Mesothelial cell of epicardium (in vitro differentiated cells): ENCODE results near the gene CRHR1. TPM values are rescaled to one million over a fixed set of nuclear protein-coding genes. Genes with fewer than 3 reads are reported as not detected.

Source experiments
- DNase-seq, 2 experiments: peaks; one replicate each; pipeline ENCODE4 v3.0.0; 2021; ENCODE audit warnings: low spot score in 2 of 2; ENCODE audit not compliant: unreplicated experiment in 2 of 2
- H3K27ac Mint-ChIP-seq: 2 replicates; pipeline ENCODE4 v1.8.0; 2021; ENCODE audit warnings: mixed read lengths
- H3K27me3 Mint-ChIP-seq: 2 replicates; pipeline ENCODE4 v1.8.0; 2021; ENCODE audit warnings: low read depth, mixed read lengths
- H3K36me3 Mint-ChIP-seq: 2 replicates; pipeline ENCODE4 v1.8.0; 2021; ENCODE audit warnings: mixed read lengths
- H3K4me1 Mint-ChIP-seq: 2 replicates; pipeline ENCODE4 v1.8.0; 2021; ENCODE audit warnings: mixed read lengths
- H3K4me3 Mint-ChIP-seq: 2 replicates; pipeline ENCODE4 v1.8.0; 2021; ENCODE audit warnings: mild to moderate bottlenecking, moderate library complexity, mixed read lengths
- H3K9me3 Mint-ChIP-seq: 2 replicates; pipeline ENCODE4 v1.8.0; 2021; ENCODE audit warnings: mixed read lengths
- CTCF ChIP-seq: fragments of 200-600 bp; sonication (generic); IDR thresholded peaks from one replicate; pipeline ENCODE4 v1.5.0; 2021; ENCODE audit warnings: antibody characterized with exemption; ENCODE audit not compliant: unreplicated experiment
- total RNA-seq: library from RNA; stranded (reverse); gene quantifications from 3 replicates; pipeline ENCODE4 v1.2.1, GENCODE V29; 2021

CRHR1 gene
- total RNA-seq, 1 donor from 2014 or later = 0.36 TPM

- no peak overlapping the region for H3K4me3 Mint-ChIP-seq
- H3K4me1 Mint-ChIP-seq = peaks cover 11% of the 10 kb centered on the region
- no peaks in the 10 kb centered on the region for H3K9me3 Mint-ChIP-seq
- peaks cover 95% of the 10 kb centered on the region for H3K27me3 Mint-ChIP-seq
- H3K36me3 Mint-ChIP-seq = no peaks in the 10 kb centered on the region
- DNase-seq = no peak
- H3K27ac Mint-ChIP-seq = no peak overlapping the region
- no peak for TF ChIP-seq CTCF
Observed at GRCh38 chr17:45787044-45787443, 2.9 kb downstream of the CRHR1 start.

GRCh38 chr17:45787656-45788055 lies 3.5 kb downstream of the CRHR1 start:
- Mint-ChIP-seq H3K4me3 (no peak overlapping the region), H3K36me3 (no peaks in the 10 kb centered on the region), H3K4me1 (peaks cover 11% of the 10 kb centered on the region), H3K27me3 (peaks cover 95% of the 10 kb centered on the region), H3K27ac (no peak overlapping the region), H3K9me3 (no peaks in the 10 kb centered on the region)
- TF ChIP-seq CTCF = no peak
- DNase-seq = no peak

GRCh38 chr17:45788057-45788456 lies 3.9 kb downstream of the CRHR1 start:
- TF ChIP-seq CTCF = no peak
- Mint-ChIP-seq H3K36me3 (no peaks in the 10 kb centered on the region), H3K27me3 (peaks cover 95% of the 10 kb centered on the region), H3K4me3 (no peak overlapping the region), H3K9me3 (no peaks in the 10 kb centered on the region), H3K4me1 (peaks cover 11% of the 10 kb centered on the region), H3K27ac (no peak overlapping the region)
- no peak for DNase-seq

- DNase-seq = no peak
- Mint-ChIP-seq H3K9me3 (no peaks in the 10 kb centered on the region), H3K27ac (no peak overlapping the region), H3K36me3 (no peaks in the 10 kb centered on the region), H3K4me1 (peaks cover 5% of the 10 kb centered on the region), H3K27me3 (peaks cover 97% of the 10 kb centered on the region), H3K4me3 (no peak overlapping the region)
- TF ChIP-seq CTCF = no peak
Observed at GRCh38 chr17:45789874-45790273, 5.8 kb downstream of the CRHR1 start.

GRCh38 chr17:45790296-45790922 lies 6.3 kb downstream of the CRHR1 start:
- Mint-ChIP-seq H3K4me1 (peaks cover 5% of the 10 kb centered on the region), H3K27ac (no peak overlapping the region), H3K27me3 (peaks cover 98% of the 10 kb centered on the region), H3K36me3 (no peaks in the 10 kb centered on the region), H3K9me3 (no peaks in the 10 kb centered on the region), H3K4me3 (no peak overlapping the region)
- DNase-seq = no peak
- no peak for TF ChIP-seq CTCF
